Measurements from ENCODE around the gene OXSM. TPM values are rescaled to one million over a fixed set of nuclear protein-coding genes. Genes with fewer than 3 reads are reported as not detected.

Gene OXSM
- total RNA-seq, 1 experiment from 2014 or later = 11.1 TPM

DNA sequence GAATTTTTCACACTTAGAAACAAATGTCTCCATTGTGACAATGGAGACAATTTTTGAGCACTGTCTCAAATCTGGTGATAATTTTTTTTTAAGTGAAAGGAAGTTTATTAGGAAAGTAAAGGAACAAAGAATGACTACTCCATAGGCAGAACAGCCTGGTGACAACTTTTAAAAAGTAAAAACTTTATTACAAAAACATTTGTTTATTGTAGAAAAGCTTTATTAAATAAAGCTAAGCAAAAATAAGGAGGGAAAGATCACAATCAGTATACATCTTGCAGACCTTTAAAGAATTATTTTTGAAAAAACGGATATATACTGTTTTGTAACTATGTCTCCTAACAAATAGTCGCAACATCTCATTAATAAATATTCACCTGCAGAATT, 688 bp upstream of the OXSM start:
- ChIA-PET CTCF (no interaction called here), POLR2A (no interaction called here)
- H3K4me1 ChIP-seq = peaks cover 8% of the 10 kb centered on the region
- peak overlapping the region; percentile 83 for H3K4me3 ChIP-seq (ENCODE audit: low read depth, low read length)
- TF ChIP-seq, protein P1, sequence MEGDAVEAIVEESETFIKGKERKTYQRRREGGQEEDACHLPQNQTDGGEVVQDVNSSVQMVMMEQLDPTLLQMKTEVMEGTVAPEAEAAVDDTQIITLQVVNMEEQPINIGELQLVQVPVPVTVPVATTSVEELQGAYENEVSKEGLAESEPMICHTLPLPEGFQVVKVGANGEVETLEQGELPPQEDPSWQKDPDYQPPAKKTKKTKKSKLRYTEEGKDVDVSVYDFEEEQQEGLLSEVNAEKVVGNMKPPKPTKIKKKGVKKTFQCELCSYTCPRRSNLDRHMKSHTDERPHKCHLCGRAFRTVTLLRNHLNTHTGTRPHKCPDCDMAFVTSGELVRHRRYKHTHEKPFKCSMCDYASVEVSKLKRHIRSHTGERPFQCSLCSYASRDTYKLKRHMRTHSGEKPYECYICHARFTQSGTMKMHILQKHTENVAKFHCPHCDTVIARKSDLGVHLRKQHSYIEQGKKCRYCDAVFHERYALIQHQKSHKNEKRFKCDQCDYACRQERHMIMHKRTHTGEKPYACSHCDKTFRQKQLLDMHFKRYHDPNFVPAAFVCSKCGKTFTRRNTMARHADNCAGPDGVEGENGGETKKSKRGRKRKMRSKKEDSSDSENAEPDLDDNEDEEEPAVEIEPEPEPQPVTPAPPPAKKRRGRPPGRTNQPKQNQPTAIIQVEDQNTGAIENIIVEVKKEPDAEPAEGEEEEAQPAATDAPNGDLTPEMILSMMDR (IDR thresholded peaks at IDR 0.05; ENCODE audit: insufficient read depth in 1 of 2, low read depth in 1 of 2, low read length in 1 of 2, severe bottlenecking in 1 of 2, unreplicated experiment in 1 of 2) = no peak
- H3K9me3 ChIP-seq = no peaks in the 10 kb centered on the region
- Mint-ChIP-seq H3K27me3 (ENCODE audit: insufficient read depth, unreplicated experiment) (no peaks in the 10 kb centered on the region), H3K4me3 (ENCODE audit: unreplicated experiment) (peak overlapping the region; percentile 89), H3K36me3 (ENCODE audit: insufficient read depth, unreplicated experiment) (peaks cover 6% of the 10 kb centered on the region), H3K4me1 (ENCODE audit: low read depth, unreplicated experiment) (peaks cover 20% of the 10 kb centered on the region), H3K27ac (ENCODE audit: unreplicated experiment) (no peak overlapping the region), H3K9me3 (ENCODE audit: unreplicated experiment) (no peaks in the 10 kb centered on the region)
- DNase-seq = no peak
- H3K36me3 ChIP-seq (ENCODE audit: control insufficient read depth, insufficient read depth, low read length) = no peaks in the 10 kb centered on the region
- intact Hi-C loops (cut with micrococcal nuclease; ENCODE audit: unreplicated experiment) = no loop called here
- H3K27me3 ChIP-seq (replicated peaks; ENCODE audit: control insufficient read depth, insufficient read depth, low read length) = no peaks in the 10 kb centered on the region
- TSS peak; percentile 90 for BruUV-seq (replicated peaks)

DNA sequence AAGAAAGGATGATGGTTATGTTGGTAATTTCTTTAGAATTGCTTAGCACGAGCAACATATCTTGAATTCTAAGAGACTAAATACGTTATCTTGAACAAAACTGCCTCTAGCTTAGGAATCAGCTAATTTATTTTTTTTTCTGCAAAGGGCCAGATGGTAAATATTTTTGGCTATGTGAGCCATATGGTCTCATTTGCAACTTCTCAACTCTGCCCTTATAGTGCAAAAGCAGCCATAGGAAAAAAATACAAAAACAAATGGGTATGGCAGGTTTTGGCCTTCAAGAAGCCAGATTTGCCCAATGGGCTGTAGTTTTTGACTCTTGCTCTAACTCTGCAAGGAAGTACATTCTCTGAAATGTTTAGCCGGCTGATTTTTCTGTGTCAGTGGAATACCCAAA, 11.9 kb downstream of the OXSM start:
- Mint-ChIP-seq H3K27me3 (ENCODE audit: insufficient read depth, unreplicated experiment) (peaks cover 4% of the 10 kb centered on the region), H3K36me3 (ENCODE audit: insufficient read depth, unreplicated experiment) (no peaks in the 10 kb centered on the region), H3K27ac (ENCODE audit: unreplicated experiment) (no peak overlapping the region), H3K4me1 (ENCODE audit: low read depth, unreplicated experiment) (no peaks in the 10 kb centered on the region), H3K4me3 (ENCODE audit: unreplicated experiment) (no peak overlapping the region), H3K9me3 (ENCODE audit: unreplicated experiment) (no peaks in the 10 kb centered on the region)
- intact Hi-C loops (cut with micrococcal nuclease; ENCODE audit: unreplicated experiment) = no loop called here
- TF ChIP-seq, protein P1 (IDR thresholded peaks at IDR 0.05; ENCODE audit: insufficient read depth in 1 of 2, low read depth in 1 of 2, low read length in 1 of 2, severe bottlenecking in 1 of 2, unreplicated experiment in 1 of 2) = no peak
- POLR2A ChIA-PET = no interaction called here
- H3K4me3 ChIP-seq (ENCODE audit: low read depth, low read length) = no peak overlapping the region
- BruUV-seq (replicated peaks) = no TSS peak
- no peaks in the 10 kb centered on the region for H3K4me1 ChIP-seq
- CTCF ChIA-PET = no interaction called here
- no peaks in the 10 kb centered on the region for H3K27me3 ChIP-seq (replicated peaks; ENCODE audit: control insufficient read depth, insufficient read depth, low read length)
- no peak for DNase-seq
- H3K36me3 ChIP-seq (ENCODE audit: control insufficient read depth, insufficient read depth, low read length) = no peaks in the 10 kb centered on the region
- no peaks in the 10 kb centered on the region for H3K9me3 ChIP-seq

DNA sequence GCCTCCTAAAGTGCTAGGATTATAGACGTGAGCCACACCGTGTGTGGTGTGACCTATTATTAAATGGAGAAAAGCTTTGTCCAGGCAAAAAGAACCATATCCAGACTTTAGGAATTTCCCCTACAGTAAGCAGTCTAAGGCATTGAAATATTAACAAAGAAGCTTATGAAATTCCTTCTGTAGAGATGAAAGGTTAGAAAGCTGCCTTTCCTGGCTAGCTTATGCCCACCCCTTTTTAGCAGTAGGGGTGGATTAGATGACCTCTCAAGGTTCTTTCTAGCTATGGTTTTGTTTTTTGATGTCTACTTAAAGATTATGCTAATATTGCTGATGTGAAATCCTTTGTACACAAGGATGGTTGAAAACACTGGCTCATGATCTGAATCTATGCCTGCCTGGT, 13.9 kb downstream of the OXSM start:
- TF ChIP-seq, protein P1 (IDR thresholded peaks at IDR 0.05; ENCODE audit: insufficient read depth in 1 of 2, low read depth in 1 of 2, low read length in 1 of 2, severe bottlenecking in 1 of 2, unreplicated experiment in 1 of 2) = no peak
- Mint-ChIP-seq H3K9me3 (ENCODE audit: unreplicated experiment) (no peaks in the 10 kb centered on the region), H3K4me1 (ENCODE audit: low read depth, unreplicated experiment) (no peaks in the 10 kb centered on the region), H3K4me3 (ENCODE audit: unreplicated experiment) (no peak overlapping the region), H3K27me3 (ENCODE audit: insufficient read depth, unreplicated experiment) (peaks cover 4% of the 10 kb centered on the region), H3K36me3 (ENCODE audit: insufficient read depth, unreplicated experiment) (no peaks in the 10 kb centered on the region), H3K27ac (ENCODE audit: unreplicated experiment) (no peak overlapping the region)
- Histone ChIP-seq H3K36me3 (ENCODE audit: control insufficient read depth, insufficient read depth, low read length) (no peaks in the 10 kb centered on the region), H3K9me3 (no peaks in the 10 kb centered on the region), H3K27me3 (replicated peaks; ENCODE audit: control insufficient read depth, insufficient read depth, low read length) (no peaks in the 10 kb centered on the region), H3K4me3 (ENCODE audit: low read depth, low read length) (no peak overlapping the region), H3K4me1 (no peaks in the 10 kb centered on the region)
- intact Hi-C loops (cut with micrococcal nuclease; ENCODE audit: unreplicated experiment) = no loop called here
- no peak for DNase-seq
- POLR2A ChIA-PET = no interaction called here
- no TSS peak for BruUV-seq (replicated peaks)
- CTCF ChIA-PET = no interaction called here
